GM12878 (cell line): ENCODE measurements around the gene AHCYL2. TPM values are rescaled to one million over a fixed set of nuclear protein-coding genes. Genes with fewer than 3 reads are reported as not detected.
A peak's percentile ranks its signal among the peaks of the same experiment; 100 is the strongest.

Experiments
- ATAC-seq: fragments of 200-7000 bp; cut with Tn5 transposase; 3 replicates; pipeline ENCODE4 v1.9.1; 2020; ENCODE audit warnings: mild to moderate bottlenecking, moderate library complexity
- BruUV-seq: library from RNA; stranded (reverse); fragments of 400-500 nt; replicated peaks from 2 replicates; lab custom pipeline; 2021; lab: Mats Ljungman, UMichigan
- CTCF ChIA-PET: fragments of 300-600 bp; sonication (Branson Sonifier 250); formaldehyde crosslinking; extraction: SDS; loops from one replicate; lab custom pipeline; 2021; ENCODE audit warnings: inconsistent platforms; lab: Yijun Ruan, JAX
- POLR2A ChIA-PET: fragments of 350-600 bp; formaldehyde crosslinking; extraction: SDS; loops from one replicate; lab custom pipeline; 2021; ENCODE audit warnings: inconsistent platforms; lab: Charles Lee
- RAD21 ChIA-PET: fragments of 300-600 bp; sonication (Branson Sonifier 250); formaldehyde crosslinking; loops from one replicate; lab custom pipeline; 2023; ENCODE audit warnings: antibody characterized with exemption; ENCODE audit not compliant: unreplicated experiment; lab: Charles Lee
- SMC1A ChIA-PET: fragments of 300-600 bp; sonication (Branson Sonifier 250); formaldehyde crosslinking; loops from one replicate; lab custom pipeline; 2023; ENCODE audit not compliant: unreplicated experiment, uncharacterized antibody; lab: Charles Lee
- DNase-seq: peaks from one replicate; pipeline ENCODE4 v3.0.0-alpha.2; 2011; ENCODE audit warnings: low read depth, low spot score
- FAIRE-seq: peaks from 3 replicates; lab custom pipeline; 2011; peaks lifted over from hg19 to GRCh38; lab: Jason Lieb, UNC
- H2AFZ ChIP-seq: 2 replicates; pipeline ENCODE4 v1.6.0; 2011; ENCODE audit warnings: low read depth, low read length, control low read depth; ENCODE audit not compliant: control insufficient read depth
- H3K27ac ChIP-seq: 2 replicates; pipeline ENCODE4 v1.5.1; 2011; ENCODE audit warnings: control low read depth; ENCODE audit not compliant: control insufficient read depth, insufficient read depth
- H3K27me3 ChIP-seq, 2 experiments: replicated peaks in 1 of 2; 2 replicates each; pipeline versions ENCODE4 v1.6.0 to v1.6.1; 2011; ENCODE audit warnings: low read length in 1 of 2; ENCODE audit not compliant: control insufficient read depth in 2 of 2, insufficient read depth in 2 of 2
- H3K36me3 ChIP-seq, 2 experiments: 2 replicates each; pipeline ENCODE4 v1.5.1; 2011; ENCODE audit warnings: low read length in 1 of 2; ENCODE audit not compliant: control insufficient read depth in 2 of 2, insufficient read depth in 2 of 2
- H3K4me1 ChIP-seq: 2 replicates; pipeline ENCODE4 v1.6.1; 2011; ENCODE audit warnings: mild to moderate bottlenecking, low read length, moderate library complexity, mixed read lengths; ENCODE audit not compliant: control insufficient read depth, insufficient read depth
- H3K4me2 ChIP-seq: 2 replicates; pipeline ENCODE4 v1.6.0; 2011; ENCODE audit warnings: control low read depth; ENCODE audit not compliant: control insufficient read depth, insufficient read depth
- H3K4me3 ChIP-seq: fragments of 200-600 bp; sonication (generic); 2 replicates; pipeline ENCODE4 v1.5.1; 2016
- H3K79me2 ChIP-seq: 2 replicates; pipeline ENCODE4 v1.6.0; 2011; ENCODE audit warnings: low read length; ENCODE audit not compliant: control insufficient read depth, insufficient read depth
- H3K9ac ChIP-seq: 2 replicates; pipeline ENCODE4 v1.8.0; 2011; ENCODE audit warnings: low read length, control low read depth, mixed read lengths; ENCODE audit not compliant: control insufficient read depth, insufficient read depth
- H3K9me3 ChIP-seq: replicated peaks from 3 replicates; pipeline ENCODE4 v1.5.1; 2011; ENCODE audit warnings: mild to moderate bottlenecking, low read length; ENCODE audit not compliant: control insufficient read depth, insufficient read depth
- H4K20me1 ChIP-seq: 2 replicates; pipeline ENCODE4 v1.6.0; 2011; ENCODE audit not compliant: control insufficient read depth, insufficient read depth
- CREB1 ChIP-seq: IDR thresholded peaks from 2 replicates; pipeline ENCODE4 v1.6.1; 2012; ENCODE audit warnings: low read depth, mild to moderate bottlenecking, inconsistent platforms
- E2F4 ChIP-seq: IDR thresholded peaks from 2 replicates; pipeline ENCODE4 v1.6.1; 2012; ENCODE audit warnings: low read depth, low read length, improper control_type of control experiment
- HDAC6 ChIP-seq: fragments of 200-600 bp; sonication (generic); IDR thresholded peaks from one replicate; pipeline ENCODE4 v1.8.0; 2017; ENCODE audit warnings: antibody characterized with exemption; ENCODE audit not compliant: unreplicated experiment
- IRF5 ChIP-seq: fragments of 450-650 bp; IDR thresholded peaks from 2 replicates; pipeline ENCODE4 v1.6.1; 2017; ENCODE audit warnings: borderline replicate concordance
- MTA3 ChIP-seq: IDR thresholded peaks from 2 replicates; pipeline ENCODE4 v1.6.1; 2012; ENCODE audit warnings: low read length, inconsistent platforms, borderline replicate concordance
- MYB ChIP-seq: fragments of 150-350 bp; IDR thresholded peaks from 2 replicates; pipeline ENCODE4 v1.6.1; 2014; ENCODE audit warnings: mild to moderate bottlenecking, low read depth, low read length, borderline replicate concordance
- NBN ChIP-seq: fragments of 450-650 bp; IDR thresholded peaks from 2 replicates; pipeline ENCODE4 v1.6.1; 2016
- NKRF ChIP-seq: fragments of 450-650 bp; conservative IDR thresholded peaks from 2 replicates; pipeline ENCODE4 v1.6.1; 2017; ENCODE audit warnings: mild to moderate bottlenecking, moderate library complexity
- PAX8 ChIP-seq: fragments of 450-650 bp; IDR thresholded peaks from 2 replicates; pipeline ENCODE4 v1.6.1; 2017; ENCODE audit warnings: mild to moderate bottlenecking, moderate library complexity
- SKIL ChIP-seq: fragments of 450-650 bp; IDR thresholded peaks from 2 replicates; pipeline ENCODE4 v1.6.1; 2017; ENCODE audit warnings: mild to moderate bottlenecking, low read depth, inconsistent platforms; ENCODE audit not compliant: poor library complexity, severe bottlenecking
- SRF ChIP-seq, 2 experiments: IDR thresholded peaks; 2 replicates each; pipeline ENCODE4 v1.6.1; 2011; ENCODE audit warnings: low read depth in 2 of 2, low read length in 2 of 2, mild to moderate bottlenecking in 1 of 2, moderate library complexity in 1 of 2
- ZZZ3 ChIP-seq: IDR thresholded peaks from 2 replicates; pipeline ENCODE4 v1.6.1; 2011; ENCODE audit warnings: low read depth; ENCODE audit not compliant: control insufficient read depth, insufficient read length
- WGBS: methylation state at CpG from one replicate; pipeline ENCODE4 v1.1.6; 2016; ENCODE audit warnings: low lambda C conversion rate; ENCODE audit not compliant: insufficient replicate concordance, insufficient coverage; ENCODE audit errors: missing lambda C conversion rate; 5-methylcytosine and 5-hydroxymethylcytosine counted together
- in situ Hi-C: fragments of 300-500 bp; cut with MboI; formaldehyde crosslinking; loops from 9 replicates; pipeline ENCODE4 v1.14.3; 2018; ENCODE audit warnings: mixed read lengths
- intact Hi-C: fragments of 100-400 bp; cut with micrococcal nuclease; formaldehyde crosslinking; loops from one replicate; pipeline ENCODE4 v1.14.2; 2022; ENCODE audit not compliant: unreplicated experiment
- polyA plus RNA-seq, 11 experiments: library from polyadenylated mRNA; depleted of rRNA in 4 of 11; unstranded in 6 of 11; stranded (reverse) in 5 of 11; fragments of >200 nt; fragmentation: Nextera tagmentation in 4 of 11; fragmentation: Illumina TruSeq in 1 of 11; extraction: Ambion mirVana in 4 of 11; extraction: Trizol in 1 of 11; gene quantifications; 1 replicate in 1 of 11; 2 replicates in 10 of 11; pipeline versions ENCODE4 v1.2.1 to v1.2.3, GENCODE V29; 2011 to 2016; ENCODE audit warnings: inconsistent platforms in 2 of 11, missing spikeins in 2 of 11, low read depth in 1 of 11
- total RNA-seq, 4 experiments: library from RNA; depleted of rRNA in 3 of 4; stranded (reverse); fragments of >200 nt in 3 of 4; fragmentation: Illumina TruSeq in 1 of 4; extraction: Trizol in 1 of 4; gene quantifications; 2 replicates each; pipeline versions ENCODE4 v1.2.1 to v1.2.3, GENCODE V29; 2013 to 2021

AHCYL2 gene
- total and polyA plus RNA-seq, 10 of the 15 experiments (the other 5 are each of a cell fraction or from before 2014, with no cell fraction given), result 1.7 to 29.1 (median 5.4) TPM

- TF ChIP-seq NKRF (no peak), CREB1 (no peak), E2F4 (no peak), HDAC6 (no peak), MYB (no peak)
These were observed 243.3 kb downstream of the AHCYL2 start (continued) for GRCh38 chr7:129468087-129468486.

GRCh38 chr7:129468547-129468946 is 243.7 kb downstream of the AHCYL2 start:
- H3K27me3 ChIP-seq, result no peaks in the 10 kb centered on the region
- intact Hi-C loops, result no loop called here
- RAD21 ChIA-PET, result interaction anchor here (1.5 to 7.0 kb wide), 4 partner anchors 35 to 125 kb away, joined by 4 to 90 read pairs (median 42); partner anchors contain the start of gene STRIP2
- no peak overlapping the region for H2AFZ ChIP-seq
- H3K4me1 ChIP-seq, result no peaks in the 10 kb centered on the region
- no peak overlapping the region for H3K27ac ChIP-seq
- in situ Hi-C loops, result no loop called here
- FAIRE-seq (no peak), ATAC-seq (peak; percentile 60), DNase-seq (no peak)
- H3K79me2 ChIP-seq, result no peaks in the 10 kb centered on the region
- H3K4me3 ChIP-seq, result no peak overlapping the region
- POLR2A ChIA-PET, result interaction anchor here (1.2 kb wide), 1 partner anchor 66 kb away, joined by 3 read pairs; no protein-coding TSS in a partner anchor
- TF ChIP-seq NBN, result no peak
- TF ChIP-seq ZZZ3, result no peak
- no peak for TF ChIP-seq IRF5
- TF ChIP-seq PAX8, result no peak
- TF ChIP-seq MTA3, result no peak
- no peak for TF ChIP-seq SRF (IDR thresholded peaks at IDR 0.05; ENCODE audit: low read depth in 2 of 2, low read length in 2 of 2)
- TF ChIP-seq SKIL, result no peak
- H3K4me2 ChIP-seq, result no peak overlapping the region
- no peaks in the 10 kb centered on the region for H4K20me1 ChIP-seq
- CTCF ChIA-PET, result interaction anchor here (0.6 to 9.1 kb wide), 8 partner anchors 17 to 258 kb away, joined by 3 to 134 read pairs (median 22); no protein-coding TSS in a partner anchor
- no peaks in the 10 kb centered on the region for H3K9me3 ChIP-seq
- no peak overlapping the region for H3K9ac ChIP-seq
- SMC1A ChIA-PET, result interaction anchor here (0.7 to 11.7 kb wide), 11 partner anchors 11 to 542 kb away, joined by 3 to 165 read pairs (median 4); partner anchors contain the start of gene STRIP2
- BruUV-seq, result no TSS peak
- no peaks in the 10 kb centered on the region for H3K36me3 ChIP-seq
- WGBS, result 77% methylated on average over 4 of the region's 4 CpGs
